Trophoblast cell (in vitro differentiated cells and primary cell): ENCODE results near the gene GOLGA7B.

Experiments
- DNase-seq, 2 donors: peaks; one replicate each; pipeline ENCODE4 v3.0.0-alpha.2; 2016
- H2AFZ ChIP-seq: 2 replicates; pipeline ENCODE4 v1.6.1; 2013; ENCODE audit warnings: low read length, moderate library complexity, mild to moderate bottlenecking; ENCODE audit not compliant: insufficient read depth, poor library complexity
- H2AK5ac ChIP-seq: 2 replicates; pipeline ENCODE4 v1.6.1; 2013; ENCODE audit warnings: mild to moderate bottlenecking, low read length
- H2BK120ac ChIP-seq: 2 replicates; pipeline ENCODE4 v1.6.1; 2013; ENCODE audit warnings: low read length, mild to moderate bottlenecking, moderate library complexity; ENCODE audit not compliant: insufficient read depth, poor library complexity
- H2BK12ac ChIP-seq: 2 replicates; pipeline ENCODE4 v1.6.1; 2013; ENCODE audit warnings: mild to moderate bottlenecking, low read length, moderate library complexity
- H2BK5ac ChIP-seq: 2 replicates; pipeline ENCODE4 v1.6.1; 2013; ENCODE audit warnings: low read length, low read depth, moderate library complexity, mild to moderate bottlenecking; ENCODE audit not compliant: poor library complexity
- H3K14ac ChIP-seq: 2 replicates; pipeline ENCODE4 v1.6.1; 2013; ENCODE audit warnings: mild to moderate bottlenecking, low read length
- H3K18ac ChIP-seq: 2 replicates; pipeline ENCODE4 v1.6.1; 2013; ENCODE audit warnings: mild to moderate bottlenecking, low read length
- H3K23ac ChIP-seq: 2 replicates; pipeline ENCODE4 v1.6.1; 2013; ENCODE audit warnings: low read length
- H3K27ac ChIP-seq: 2 replicates; pipeline ENCODE4 v1.5.1; 2013; ENCODE audit warnings: low read depth, mild to moderate bottlenecking, inconsistent platforms, low read length, moderate library complexity
- H3K27me3 ChIP-seq: 2 replicates; pipeline ENCODE4 v1.6.1; 2013; ENCODE audit warnings: inconsistent platforms, mild to moderate bottlenecking, low read length, moderate library complexity; ENCODE audit not compliant: insufficient read depth
- H3K36me3 ChIP-seq, 2 experiments: 1 replicate in 1 of 2; 2 replicates in 1 of 2; pipeline ENCODE4 v1.6.1; 2013; ENCODE audit warnings: low read length in 2 of 2, mild to moderate bottlenecking in 2 of 2, moderate library complexity in 1 of 2; ENCODE audit not compliant: insufficient read depth in 2 of 2, control insufficient read depth in 1 of 2
- H3K4ac ChIP-seq: 2 replicates; pipeline ENCODE4 v1.6.1; 2013; ENCODE audit warnings: low read depth, mild to moderate bottlenecking, low read length, moderate library complexity
- H3K4me1 ChIP-seq, 2 experiments: 1 replicate in 1 of 2; 2 replicates in 1 of 2; pipeline ENCODE4 v1.6.1; 2013; ENCODE audit warnings: low read length in 2 of 2, mild to moderate bottlenecking in 2 of 2, moderate library complexity in 1 of 2; ENCODE audit not compliant: insufficient read depth in 2 of 2, control insufficient read depth in 1 of 2
- H3K4me2 ChIP-seq: 2 replicates; pipeline ENCODE4 v1.6.1; 2013; ENCODE audit warnings: inconsistent platforms, mild to moderate bottlenecking, low read length, moderate library complexity
- H3K4me3 ChIP-seq: 2 replicates; pipeline ENCODE4 v1.5.1; 2013; ENCODE audit warnings: mild to moderate bottlenecking, low read depth, low read length, inconsistent platforms
- H3K79me1 ChIP-seq: one replicate; pipeline ENCODE4 v1.6.1; 2013; ENCODE audit warnings: low read length
- H3K79me2 ChIP-seq: 2 replicates; pipeline ENCODE4 v1.6.1; 2013; ENCODE audit warnings: low read length, mild to moderate bottlenecking; ENCODE audit not compliant: control insufficient read depth, insufficient read depth, poor library complexity
- H3K9ac ChIP-seq: 2 replicates; pipeline ENCODE4 v1.6.1; 2013; ENCODE audit warnings: mild to moderate bottlenecking, low read length
- H3K9me3 ChIP-seq: 2 replicates; pipeline ENCODE4 v1.6.1; 2013; ENCODE audit warnings: low read depth, mild to moderate bottlenecking, control low read depth, inconsistent platforms, low read length; ENCODE audit not compliant: insufficient read depth
- H4K12ac ChIP-seq: 2 replicates; pipeline ENCODE4 v1.6.1; 2013; ENCODE audit warnings: low read depth, mild to moderate bottlenecking, low read length, moderate library complexity
- H4K8ac ChIP-seq: 2 replicates; pipeline ENCODE4 v1.6.1; 2013; ENCODE audit warnings: low read depth, mild to moderate bottlenecking, low read length, moderate library complexity
- H4K91ac ChIP-seq: one replicate; pipeline ENCODE4 v1.6.1; 2013; ENCODE audit warnings: low read depth, mild to moderate bottlenecking, low read length, moderate library complexity
- WGBS: extraction: QIAGEN DNeasy Blood & Tissue Kit; methylation state at CpG from one replicate; pipeline ENCODE4 v1.1.7; 2013; ENCODE audit warnings: missing lambda C conversion rate; ENCODE audit not compliant: insufficient read length, insufficient coverage; ENCODE audit errors: extremely low coverage; 5-methylcytosine and 5-hydroxymethylcytosine counted together

Gene GOLGA7B

DNA sequence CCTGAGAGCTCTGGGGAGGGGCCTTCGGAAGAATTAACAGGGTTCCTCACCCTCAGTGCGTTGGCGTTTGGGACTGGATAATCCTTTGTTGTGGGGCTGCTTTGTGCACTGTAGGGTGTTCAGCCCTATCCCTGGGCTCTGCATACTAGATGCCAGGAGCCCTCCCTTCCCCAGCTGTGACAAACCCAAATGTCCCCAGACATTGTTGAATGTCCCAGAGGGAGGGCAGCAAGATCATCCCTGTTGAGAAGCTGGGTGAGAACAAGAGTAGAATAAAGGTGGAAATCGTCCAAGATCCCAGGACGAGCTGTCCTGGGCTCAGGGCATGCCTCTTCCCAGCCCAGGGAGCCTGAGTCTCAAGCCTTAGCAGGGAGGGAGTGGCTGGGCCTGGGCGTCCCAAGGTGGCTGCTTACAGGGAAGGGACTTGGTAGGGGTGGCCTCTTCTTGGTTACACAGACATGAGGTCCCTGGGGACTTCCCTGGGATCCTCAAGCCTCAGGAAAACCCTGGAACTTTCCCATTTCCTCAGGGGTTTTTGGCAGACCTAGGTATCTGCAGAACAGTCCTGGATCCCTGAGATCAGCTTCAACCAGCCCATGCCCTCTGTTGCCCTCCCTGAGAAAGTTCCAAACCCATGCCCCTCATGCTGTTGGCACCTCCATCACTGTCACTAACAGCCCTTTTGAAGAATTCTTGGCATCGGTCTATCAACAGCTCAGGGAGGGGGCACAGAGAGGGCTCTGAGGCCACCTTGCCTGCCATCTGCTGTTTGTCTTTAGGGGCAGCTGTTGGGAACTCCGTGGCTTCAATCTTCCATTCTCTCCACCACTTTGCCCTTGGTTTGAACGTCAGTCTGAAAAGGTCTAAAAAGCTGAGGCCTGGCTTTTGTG lies 53.7 kb downstream of the GOLGA7B start:
- Histone ChIP-seq H2BK12ac (no peak overlapping the region), H3K4me2 (no peak overlapping the region), H2AFZ (no peak overlapping the region), H3K23ac (no peak overlapping the region), H4K91ac (no peak overlapping the region), H3K4ac (no peak overlapping the region), H3K14ac (no peak overlapping the region), H2AK5ac (no peak overlapping the region), H3K18ac (no peak overlapping the region), H3K36me3 (no peaks in the 10 kb centered on the region), H4K8ac (no peak overlapping the region), H3K27ac (no peak overlapping the region), H2BK5ac (no peak overlapping the region), H2BK120ac (no peak overlapping the region), H3K4me3 (no peak overlapping the region), H3K79me2 (no peaks in the 10 kb centered on the region), H3K9ac (no peak overlapping the region), H3K79me1 (no peaks in the 10 kb centered on the region), H4K12ac (no peak overlapping the region), H3K27me3 (no peaks in the 10 kb centered on the region), H3K9me3 (no peaks in the 10 kb centered on the region), H3K4me1 (no peaks in the 10 kb centered on the region)
- no CpG with 5 or more reads among the region's 9 CpGs for WGBS
- DNase-seq: no peak

- H2AK5ac ChIP-seq: no peak overlapping the region
- H3K36me3 ChIP-seq: no peaks in the 10 kb centered on the region
- no peak overlapping the region for H3K9ac ChIP-seq
- H3K27ac ChIP-seq: no peak overlapping the region
- H3K23ac ChIP-seq: no peak overlapping the region
- no peaks in the 10 kb centered on the region for H3K79me1 ChIP-seq
- WGBS: no CpG with 5 or more reads among the region's 5 CpGs
- H3K4ac ChIP-seq: no peak overlapping the region
- no peak overlapping the region for H3K4me2 ChIP-seq
- H3K9me3 ChIP-seq: no peaks in the 10 kb centered on the region
- no peak overlapping the region for H2BK5ac ChIP-seq
- no peak for DNase-seq
- no peak overlapping the region for H2BK12ac ChIP-seq
- no peak overlapping the region for H3K18ac ChIP-seq
- no peaks in the 10 kb centered on the region for H3K79me2 ChIP-seq
- no peak overlapping the region for H4K12ac ChIP-seq
- H4K91ac ChIP-seq: no peak overlapping the region
- no peak overlapping the region for H3K14ac ChIP-seq
- H3K27me3 ChIP-seq: no peaks in the 10 kb centered on the region
- H4K8ac ChIP-seq: no peak overlapping the region
- H2BK120ac ChIP-seq: no peak overlapping the region
- H2AFZ ChIP-seq: no peak overlapping the region
- H3K4me3 ChIP-seq: no peak overlapping the region
- H3K4me1 ChIP-seq: no peaks in the 10 kb centered on the region
These were observed 54.4 kb downstream of the GOLGA7B start for GRCh38 chr10:97904018-97904381.

DNA sequence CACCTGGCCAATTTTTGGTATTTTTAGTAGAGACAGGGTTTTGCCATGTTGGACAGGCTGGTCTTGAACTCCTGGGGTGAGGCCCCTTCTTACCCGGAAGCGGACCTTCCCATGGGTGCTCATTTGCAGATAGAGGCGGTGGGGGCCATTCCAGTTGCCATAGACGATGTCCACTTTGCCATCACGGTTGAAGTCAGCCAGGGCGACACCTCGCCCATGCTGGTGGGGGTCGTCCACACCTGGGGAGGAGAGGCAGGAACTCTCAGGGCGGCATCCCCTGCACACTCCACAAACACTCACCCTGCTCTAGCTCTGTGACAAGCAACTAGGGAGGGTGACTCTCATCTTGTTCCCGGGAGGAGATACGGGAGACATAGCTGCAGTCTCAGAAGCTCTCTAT lies 54.9 kb downstream of the GOLGA7B start:
- Histone ChIP-seq H3K18ac (no peak overlapping the region), H2BK120ac (no peak overlapping the region), H3K14ac (no peak overlapping the region), H3K36me3 (no peaks in the 10 kb centered on the region), H2AFZ (no peak overlapping the region), H4K12ac (no peak overlapping the region), H3K27me3 (no peaks in the 10 kb centered on the region), H3K4me3 (no peak overlapping the region), H2AK5ac (no peak overlapping the region), H3K79me1 (no peaks in the 10 kb centered on the region), H3K4me1 (no peaks in the 10 kb centered on the region), H4K8ac (no peak overlapping the region), H2BK5ac (no peak overlapping the region), H2BK12ac (no peak overlapping the region), H3K27ac (no peak overlapping the region), H3K4me2 (no peak overlapping the region), H3K23ac (no peak overlapping the region), H3K9me3 (no peaks in the 10 kb centered on the region), H4K91ac (no peak overlapping the region), H3K4ac (no peak overlapping the region), H3K9ac (no peak overlapping the region), H3K79me2 (no peaks in the 10 kb centered on the region)
- DNase-seq: no peak
- no CpG with 5 or more reads among the region's 11 CpGs for WGBS

DNA sequence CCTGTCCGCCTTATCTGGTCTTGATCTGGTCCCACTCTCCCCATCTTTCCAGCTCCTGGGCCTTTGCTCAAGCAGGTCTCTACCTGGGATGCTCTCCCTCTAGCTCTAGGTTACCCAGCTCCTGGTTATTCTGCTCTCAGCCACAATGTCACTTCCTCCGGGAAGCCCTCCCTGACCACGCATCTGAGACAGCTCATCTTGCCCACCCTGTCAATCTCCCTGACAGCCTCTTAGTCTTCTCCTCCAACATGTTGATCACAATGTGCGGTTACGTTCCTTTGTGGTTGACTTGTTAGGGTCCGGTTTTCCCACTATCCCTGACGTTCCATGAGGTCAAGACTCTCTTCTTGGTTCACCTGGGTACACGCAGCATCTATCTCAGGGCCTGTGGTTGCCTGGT lies 55.6 kb downstream of the GOLGA7B start:
- H3K4me1 ChIP-seq: no peaks in the 10 kb centered on the region
- no peak overlapping the region for H4K8ac ChIP-seq
- WGBS: no CpG with 5 or more reads among the region's 8 CpGs
- H3K23ac ChIP-seq: no peak overlapping the region
- H2AK5ac ChIP-seq: no peak overlapping the region
- no peak overlapping the region for H3K27ac ChIP-seq
- no peak overlapping the region for H2AFZ ChIP-seq
- no peak overlapping the region for H3K4me2 ChIP-seq
- H4K91ac ChIP-seq: no peak overlapping the region
- no peak overlapping the region for H2BK12ac ChIP-seq
- no peaks in the 10 kb centered on the region for H3K79me1 ChIP-seq
- H2BK120ac ChIP-seq: no peak overlapping the region
- no peaks in the 10 kb centered on the region for H3K79me2 ChIP-seq
- no peak overlapping the region for H2BK5ac ChIP-seq
- H4K12ac ChIP-seq: no peak overlapping the region
- H3K9me3 ChIP-seq: no peaks in the 10 kb centered on the region
- H3K4ac ChIP-seq: no peak overlapping the region
- no peak for DNase-seq
- no peaks in the 10 kb centered on the region for H3K27me3 ChIP-seq
- H3K36me3 ChIP-seq: no peaks in the 10 kb centered on the region
- no peak overlapping the region for H3K9ac ChIP-seq
- no peak overlapping the region for H3K4me3 ChIP-seq
- H3K14ac ChIP-seq: no peak overlapping the region
- no peak overlapping the region for H3K18ac ChIP-seq
